Suprapubic skin (tissue), 4 donors: ENCODE results near the gene VWF.

Experiments
- CTCF ChIP-seq, 2 donors: fragments of 200-600 bp in 1 of 2; fragments of 450-650 bp in 1 of 2; sonication (generic) in 1 of 2; IDR thresholded peaks; one replicate each; pipeline ENCODE4 v1.5.1; 2016 to 2019; ENCODE audit warnings: antibody characterized with exemption in 2 of 2, mild to moderate bottlenecking in 1 of 2, moderate library complexity in 1 of 2
- EP300 ChIP-seq: sonication (generic); formaldehyde crosslinking; IDR thresholded peaks from one replicate; pipeline ENCODE4 v1.6.1; 2017; ENCODE audit warnings: antibody characterized with exemption
- POLR2AphosphoS5 ChIP-seq, 3 donors: sonication (generic); formaldehyde crosslinking; IDR thresholded peaks; one replicate each; pipeline ENCODE4 v1.6.1; 2017; ENCODE audit warnings: antibody characterized with exemption in 3 of 3

- TF ChIP-seq CTCF (IDR thresholded peaks at IDR 0.05) (no peak), EP300 (no peak), POLR2AphosphoS5 (IDR thresholded peaks at IDR 0.05) (no peak)
These were observed 2.3 kb downstream of the VWF start for GRCh38 chr12:6122201-6122600.
